Measurements from ENCODE around the gene ATG10. TPM values are rescaled to one million over a fixed set of nuclear protein-coding genes. Genes with fewer than 3 reads are reported as not detected.
"Not testable (repeated sequence)": the region's sequence is repeated elsewhere in the genome, so short reads cannot be mapped to it uniquely, and the experiment has no call there.

The ATG10 gene
- total RNA-seq, 4 donors from 2014 or later = 4.8 to 13.7 (median 8.4) TPM

DNA sequence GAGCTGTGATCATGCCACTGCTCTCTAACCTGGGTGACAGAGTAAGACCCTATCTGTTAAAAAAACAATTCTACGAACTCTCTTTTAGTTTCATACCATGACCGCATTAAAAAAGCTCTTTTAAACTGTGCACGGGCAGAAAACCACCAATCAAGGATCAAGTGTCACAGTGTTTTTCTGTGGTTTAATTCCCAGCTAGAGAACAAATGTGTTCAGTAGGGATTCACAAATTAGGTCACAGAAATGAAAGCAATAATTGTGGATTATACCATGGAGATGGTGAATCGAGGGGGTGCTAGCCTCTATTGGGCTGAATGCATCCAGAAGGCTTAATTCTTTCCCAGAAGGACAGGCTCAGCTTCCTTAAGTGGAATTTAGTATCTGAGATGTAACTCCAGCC, 79.1 kb downstream of the ATG10 start:
- 93 to 94% methylated on average over 4 of the region's 4 CpGs for WGBS, 2 donors
- no peak for DNase-seq (ENCODE audit: low spot score in 2 of 2)
- no peak overlapping the region for H3K4me3 ChIP-seq (ENCODE audit: low read depth, poor library complexity, severe bottlenecking)
- intact Hi-C loops (cut with DNase I; ENCODE audit: low total_unique reads) = no loop called here
- TF ChIP-seq POLR2A (IDR thresholded peaks at IDR 0.05) = no peak
- TF ChIP-seq, protein P1, sequence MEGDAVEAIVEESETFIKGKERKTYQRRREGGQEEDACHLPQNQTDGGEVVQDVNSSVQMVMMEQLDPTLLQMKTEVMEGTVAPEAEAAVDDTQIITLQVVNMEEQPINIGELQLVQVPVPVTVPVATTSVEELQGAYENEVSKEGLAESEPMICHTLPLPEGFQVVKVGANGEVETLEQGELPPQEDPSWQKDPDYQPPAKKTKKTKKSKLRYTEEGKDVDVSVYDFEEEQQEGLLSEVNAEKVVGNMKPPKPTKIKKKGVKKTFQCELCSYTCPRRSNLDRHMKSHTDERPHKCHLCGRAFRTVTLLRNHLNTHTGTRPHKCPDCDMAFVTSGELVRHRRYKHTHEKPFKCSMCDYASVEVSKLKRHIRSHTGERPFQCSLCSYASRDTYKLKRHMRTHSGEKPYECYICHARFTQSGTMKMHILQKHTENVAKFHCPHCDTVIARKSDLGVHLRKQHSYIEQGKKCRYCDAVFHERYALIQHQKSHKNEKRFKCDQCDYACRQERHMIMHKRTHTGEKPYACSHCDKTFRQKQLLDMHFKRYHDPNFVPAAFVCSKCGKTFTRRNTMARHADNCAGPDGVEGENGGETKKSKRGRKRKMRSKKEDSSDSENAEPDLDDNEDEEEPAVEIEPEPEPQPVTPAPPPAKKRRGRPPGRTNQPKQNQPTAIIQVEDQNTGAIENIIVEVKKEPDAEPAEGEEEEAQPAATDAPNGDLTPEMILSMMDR (IDR thresholded peaks at IDR 0.05) = no peak

DNA sequence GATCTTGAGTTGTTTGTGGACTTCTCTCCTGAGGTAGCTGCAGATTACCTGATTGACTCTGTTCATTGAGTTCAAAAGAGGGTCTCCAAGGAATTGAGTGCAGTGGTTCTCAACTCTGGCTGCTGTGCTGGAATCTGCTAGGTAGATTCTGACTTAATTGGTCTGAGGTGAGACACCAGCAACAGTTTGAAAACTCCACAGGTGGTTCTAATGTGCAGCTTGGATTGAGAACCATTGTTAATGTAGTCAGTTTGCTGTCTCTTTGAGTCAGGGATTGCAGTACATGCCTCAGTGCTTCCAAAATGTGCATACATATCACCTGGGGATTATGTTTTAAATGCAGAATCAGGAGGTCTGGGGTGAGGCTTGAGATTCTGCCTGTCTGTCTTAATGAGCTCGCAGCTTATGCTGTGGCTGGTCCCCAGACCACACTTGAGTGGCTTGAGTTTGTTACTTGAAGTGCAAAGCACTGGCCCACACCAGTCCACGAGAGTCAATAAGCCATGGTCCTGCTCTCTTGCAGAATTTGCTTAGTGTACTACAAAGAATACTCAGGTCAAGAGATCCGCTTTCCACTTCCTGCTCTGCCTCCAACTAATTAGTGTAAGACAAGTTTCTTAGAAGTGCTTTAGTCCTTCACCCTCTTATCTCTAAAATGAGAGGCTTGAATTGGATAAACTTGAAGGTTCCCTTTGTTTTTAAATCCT, 82.3 kb downstream of the ATG10 start:
- intact Hi-C loops (cut with DNase I; ENCODE audit: low total_unique reads) = no loop called here
- TF ChIP-seq, protein P1 (IDR thresholded peaks at IDR 0.05) = no peak
- TF ChIP-seq POLR2A (IDR thresholded peaks at IDR 0.05) = no peak
- WGBS, 2 donors = 97% methylated on average over 3 of the region's 3 CpGs

GRCh38 chr5:82057051-82057450, 85.2 kb downstream of the ATG10 start:
- intact Hi-C loops (cut with DNase I; ENCODE audit: low total_unique reads) = no loop called here
- no peak for DNase-seq (ENCODE audit: low spot score in 2 of 2)
- H3K4me3 ChIP-seq (ENCODE audit: low read depth, poor library complexity, severe bottlenecking) = no peak overlapping the region
- no peak for TF ChIP-seq POLR2A (IDR thresholded peaks at IDR 0.05)
- TF ChIP-seq, protein P1 (IDR thresholded peaks at IDR 0.05) = no peak

More for the DNA sequence above, 82.3 kb downstream of the ATG10 start:
- DNase-seq (ENCODE audit: low spot score in 2 of 2) = no peak
- H3K4me3 ChIP-seq (ENCODE audit: low read depth, poor library complexity, severe bottlenecking) = no peak overlapping the region

DNA sequence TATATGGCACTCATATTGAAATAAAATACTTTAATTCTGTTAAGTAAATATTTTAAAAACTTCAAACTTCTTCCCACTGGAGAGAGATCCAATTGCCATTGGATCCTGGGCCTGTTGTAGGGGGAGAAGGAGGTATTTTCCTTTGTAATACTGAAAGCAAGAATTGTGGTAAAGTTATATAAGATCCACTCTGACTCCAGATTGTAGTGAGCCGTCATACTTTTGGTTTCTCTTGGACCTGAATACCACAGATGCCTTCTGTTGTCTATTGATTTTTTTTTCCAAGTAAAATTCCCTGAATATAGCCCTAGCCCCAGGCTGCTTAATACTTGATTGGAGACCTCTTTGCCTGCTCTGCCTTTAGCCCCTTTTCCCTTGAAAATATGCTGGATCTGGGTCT, 86.9 kb downstream of the ATG10 start:
- no peak overlapping the region for H3K4me3 ChIP-seq (ENCODE audit: low read depth, poor library complexity, severe bottlenecking)
- 67 to 69% methylated on average over 1 of the region's 1 CpG for WGBS, 2 donors
- intact Hi-C loops (cut with DNase I; ENCODE audit: low total_unique reads) = no loop called here
- no peak for DNase-seq (ENCODE audit: low spot score in 2 of 2)
- TF ChIP-seq, protein P1 (IDR thresholded peaks at IDR 0.05) = no peak
- no peak for TF ChIP-seq POLR2A (IDR thresholded peaks at IDR 0.05)

DNA sequence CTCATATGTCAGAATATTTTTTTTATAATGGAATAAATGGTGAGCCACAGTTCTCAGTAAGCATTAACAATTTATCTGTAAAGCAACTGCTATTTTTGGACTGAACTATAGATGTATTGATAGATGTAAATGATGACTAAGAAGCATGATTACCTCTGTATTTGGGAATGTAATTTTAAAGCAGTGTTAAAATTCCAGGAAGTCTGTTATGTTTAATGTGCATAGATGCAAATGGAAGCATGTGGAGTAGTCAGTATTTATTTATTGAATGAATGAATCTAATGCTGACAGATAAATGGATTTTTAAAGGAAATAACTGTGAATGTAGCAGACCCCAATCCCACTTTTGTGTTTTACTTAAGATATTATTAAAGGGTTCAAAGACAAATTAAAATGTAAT, 95.0 kb downstream of the ATG10 start:
- DNase-seq (ENCODE audit: low spot score in 2 of 2) = no peak
- TF ChIP-seq, protein P1 (IDR thresholded peaks at IDR 0.05) = no peak
- no peak for TF ChIP-seq POLR2A (IDR thresholded peaks at IDR 0.05)
- intact Hi-C loops (cut with DNase I; ENCODE audit: low total_unique reads) = no loop called here
- H3K4me3 ChIP-seq (ENCODE audit: low read depth, poor library complexity, severe bottlenecking) = no peak overlapping the region

GRCh38 chr5:82068042-82068441, 96.2 kb downstream of the ATG10 start:
- DNase-seq (ENCODE audit: low spot score in 2 of 2); H3K4me3 ChIP-seq (ENCODE audit: low read depth, poor library complexity, severe bottlenecking); intact Hi-C loops (cut with DNase I; ENCODE audit: low total_unique reads): not testable (repeated sequence)
- 96% methylated on average over 3 of the region's 3 CpGs for WGBS, 2 donors

Data from lower leg skin (tissue), 4 donors.